HL-60 (cell line): ENCODE results near the gene ZNF609.

Experiments
- DNase-seq, 2 experiments: peaks; one replicate each; pipeline ENCODE4 v3.0.0-alpha.2; 2010 to 2020; ENCODE audit warnings: low read depth in 1 of 2, low spot score in 1 of 2
- H3K27ac ChIP-seq: fragments of 250-450 bp; sonication (Bioruptor Pico); replicated peaks from 2 replicates; pipeline ENCODE4 v1.5.1; 2020; ENCODE audit warnings: mild to moderate bottlenecking, moderate library complexity
- H3K27me3 ChIP-seq: fragments of 250-450 bp; sonication (Bioruptor Pico); 2 replicates; pipeline ENCODE4 v1.5.1; 2021; ENCODE audit warnings: mild to moderate bottlenecking, moderate library complexity; ENCODE audit not compliant: insufficient read depth, poor library complexity, severe bottlenecking
- H3K4me3 ChIP-seq: replicated peaks from 2 replicates; pipeline ENCODE4 v1.5.1; 2011; ENCODE audit warnings: mild to moderate bottlenecking, control low read depth, low read length; ENCODE audit not compliant: insufficient read depth
- GABPA ChIP-seq: IDR thresholded peaks from 2 replicates; pipeline ENCODE4 v1.6.1; 2012; ENCODE audit warnings: low read depth
- POLR2AphosphoS5 ChIP-seq: IDR thresholded peaks from 2 replicates; pipeline ENCODE4 v1.6.1; 2012; ENCODE audit warnings: low read depth
- SPI1 ChIP-seq: IDR thresholded peaks from 2 replicates; pipeline ENCODE4 v1.6.1; 2012; ENCODE audit warnings: low read depth, mild to moderate bottlenecking, borderline replicate concordance
- TF ChIP-seq, protein P1 (sequence below): IDR thresholded peaks from 2 replicates; pipeline ENCODE4 v1.6.1; 2012; ENCODE audit warnings: low read depth; ENCODE audit not compliant: insufficient replicate concordance
- TF ChIP-seq, protein P2 (sequence below): IDR thresholded peaks from one replicate; pipeline ENCODE4 v1.5.1; 2011; ENCODE audit warnings: low read length, control low read depth, inconsistent platforms; ENCODE audit not compliant: insufficient read depth

ZNF609 gene

GRCh38 chr15:64447536-64448315 is 12.7 kb upstream of the ZNF609 start:
- Histone ChIP-seq H3K4me3 (no peak overlapping the region), H3K27ac (peak overlapping the region; percentile 23; the same call in 1 of the 2 replicates), H3K27me3 (no peaks in the 10 kb centered on the region)
- TF ChIP-seq POLR2AphosphoS5: no peak
- peak; percentile 73; the same call in 1 of the 2 replicates for TF ChIP-seq SPI1
- DNase-seq: peak in 1 of 2 experiments; percentile 56

DNA sequence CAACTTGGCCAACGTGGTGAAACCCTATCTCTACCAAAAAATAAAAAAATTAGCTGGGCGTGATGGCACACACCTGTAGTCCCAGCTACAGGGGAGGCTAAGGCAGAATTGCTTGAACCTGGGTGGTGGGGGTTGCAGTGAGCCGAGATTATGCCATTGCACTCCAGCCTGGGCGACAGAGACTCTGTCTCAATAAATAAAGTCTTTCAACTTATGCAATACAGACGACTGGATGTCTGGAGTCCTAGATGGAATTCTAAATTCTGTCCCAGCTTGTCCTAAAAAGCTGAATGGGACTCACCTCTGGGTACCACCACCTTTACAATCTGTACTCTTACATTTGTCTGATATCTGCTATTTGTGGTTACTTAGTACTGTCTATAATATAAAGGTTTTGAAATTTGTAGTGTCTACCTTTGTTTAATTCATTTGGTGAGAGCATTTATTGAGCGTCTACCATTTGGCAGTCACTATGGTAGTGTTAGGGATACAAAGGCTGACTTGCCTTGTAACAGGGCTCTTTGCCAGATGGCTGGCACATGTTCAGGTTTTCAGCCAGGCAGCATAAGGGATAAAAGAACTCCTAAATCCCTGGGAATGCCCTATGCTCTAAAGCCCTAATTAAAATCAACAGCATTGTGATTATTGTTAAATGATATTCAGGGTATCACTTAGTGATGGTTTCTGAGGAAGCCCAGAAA is 7.2 kb upstream of the ZNF609 start:
- no peaks in the 10 kb centered on the region for H3K27me3 ChIP-seq
- TF ChIP-seq POLR2AphosphoS5: no peak
- TF ChIP-seq GABPA: no peak
- TF ChIP-seq, protein P1, sequence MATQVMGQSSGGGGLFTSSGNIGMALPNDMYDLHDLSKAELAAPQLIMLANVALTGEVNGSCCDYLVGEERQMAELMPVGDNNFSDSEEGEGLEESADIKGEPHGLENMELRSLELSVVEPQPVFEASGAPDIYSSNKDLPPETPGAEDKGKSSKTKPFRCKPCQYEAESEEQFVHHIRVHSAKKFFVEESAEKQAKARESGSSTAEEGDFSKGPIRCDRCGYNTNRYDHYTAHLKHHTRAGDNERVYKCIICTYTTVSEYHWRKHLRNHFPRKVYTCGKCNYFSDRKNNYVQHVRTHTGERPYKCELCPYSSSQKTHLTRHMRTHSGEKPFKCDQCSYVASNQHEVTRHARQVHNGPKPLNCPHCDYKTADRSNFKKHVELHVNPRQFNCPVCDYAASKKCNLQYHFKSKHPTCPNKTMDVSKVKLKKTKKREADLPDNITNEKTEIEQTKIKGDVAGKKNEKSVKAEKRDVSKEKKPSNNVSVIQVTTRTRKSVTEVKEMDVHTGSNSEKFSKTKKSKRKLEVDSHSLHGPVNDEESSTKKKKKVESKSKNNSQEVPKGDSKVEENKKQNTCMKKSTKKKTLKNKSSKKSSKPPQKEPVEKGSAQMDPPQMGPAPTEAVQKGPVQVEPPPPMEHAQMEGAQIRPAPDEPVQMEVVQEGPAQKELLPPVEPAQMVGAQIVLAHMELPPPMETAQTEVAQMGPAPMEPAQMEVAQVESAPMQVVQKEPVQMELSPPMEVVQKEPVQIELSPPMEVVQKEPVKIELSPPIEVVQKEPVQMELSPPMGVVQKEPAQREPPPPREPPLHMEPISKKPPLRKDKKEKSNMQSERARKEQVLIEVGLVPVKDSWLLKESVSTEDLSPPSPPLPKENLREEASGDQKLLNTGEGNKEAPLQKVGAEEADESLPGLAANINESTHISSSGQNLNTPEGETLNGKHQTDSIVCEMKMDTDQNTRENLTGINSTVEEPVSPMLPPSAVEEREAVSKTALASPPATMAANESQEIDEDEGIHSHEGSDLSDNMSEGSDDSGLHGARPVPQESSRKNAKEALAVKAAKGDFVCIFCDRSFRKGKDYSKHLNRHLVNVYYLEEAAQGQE: no peak
- no peak for TF ChIP-seq SPI1
- TF ChIP-seq, protein P2, sequence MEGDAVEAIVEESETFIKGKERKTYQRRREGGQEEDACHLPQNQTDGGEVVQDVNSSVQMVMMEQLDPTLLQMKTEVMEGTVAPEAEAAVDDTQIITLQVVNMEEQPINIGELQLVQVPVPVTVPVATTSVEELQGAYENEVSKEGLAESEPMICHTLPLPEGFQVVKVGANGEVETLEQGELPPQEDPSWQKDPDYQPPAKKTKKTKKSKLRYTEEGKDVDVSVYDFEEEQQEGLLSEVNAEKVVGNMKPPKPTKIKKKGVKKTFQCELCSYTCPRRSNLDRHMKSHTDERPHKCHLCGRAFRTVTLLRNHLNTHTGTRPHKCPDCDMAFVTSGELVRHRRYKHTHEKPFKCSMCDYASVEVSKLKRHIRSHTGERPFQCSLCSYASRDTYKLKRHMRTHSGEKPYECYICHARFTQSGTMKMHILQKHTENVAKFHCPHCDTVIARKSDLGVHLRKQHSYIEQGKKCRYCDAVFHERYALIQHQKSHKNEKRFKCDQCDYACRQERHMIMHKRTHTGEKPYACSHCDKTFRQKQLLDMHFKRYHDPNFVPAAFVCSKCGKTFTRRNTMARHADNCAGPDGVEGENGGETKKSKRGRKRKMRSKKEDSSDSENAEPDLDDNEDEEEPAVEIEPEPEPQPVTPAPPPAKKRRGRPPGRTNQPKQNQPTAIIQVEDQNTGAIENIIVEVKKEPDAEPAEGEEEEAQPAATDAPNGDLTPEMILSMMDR: no peak
- no peak for DNase-seq
- H3K27ac ChIP-seq: no peak overlapping the region
- no peak overlapping the region for H3K4me3 ChIP-seq

DNA sequence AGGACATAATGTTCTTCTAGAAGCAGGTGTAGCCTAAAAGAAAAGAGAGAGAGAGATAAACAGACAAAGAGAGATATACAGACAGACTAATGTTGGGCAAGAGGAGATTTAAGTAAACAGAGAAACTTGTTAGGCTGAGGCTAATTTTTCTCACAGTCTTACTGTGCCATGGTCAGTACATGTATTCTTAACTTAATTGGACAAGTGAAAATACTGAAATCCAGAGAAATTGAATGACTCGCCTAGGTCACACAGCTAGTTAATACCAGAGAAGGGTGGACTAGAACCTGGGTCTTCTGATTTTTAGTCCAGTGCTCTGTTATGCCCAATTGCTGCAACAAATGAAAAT is 6.7 kb upstream of the ZNF609 start:
- no peak overlapping the region for H3K27ac ChIP-seq
- TF ChIP-seq GABPA (no peak), SPI1 (no peak), POLR2AphosphoS5 (no peak)
- TF ChIP-seq, protein P1: no peak
- TF ChIP-seq, protein P2: no peak
- H3K27me3 ChIP-seq: no peaks in the 10 kb centered on the region
- no peak overlapping the region for H3K4me3 ChIP-seq
- DNase-seq: no peak

GRCh38 chr15:64454282-64454681 is 6.1 kb upstream of the ZNF609 start:
- DNase-seq: no peak
- no peak overlapping the region for H3K27ac ChIP-seq
- no peaks in the 10 kb centered on the region for H3K27me3 ChIP-seq
- no peak for TF ChIP-seq SPI1
- TF ChIP-seq, protein P1: no peak
- TF ChIP-seq, protein P2: no peak
- H3K4me3 ChIP-seq: no peak overlapping the region
